Psoas muscle (tissue), 8 donors: ENCODE data around the gene LRRC34. TPM values are rescaled to one million over a fixed set of nuclear protein-coding genes. Genes with fewer than 3 reads are reported as not detected.

Experiments
- ATAC-seq, 4 donors: fragments of 200-7000 bp; cut with Tn5 transposase; one replicate each; pipeline ENCODE4 v1.9.1; 2020; ENCODE audit warnings: moderate library complexity in 3 of 4, mild to moderate bottlenecking in 2 of 4
- DNase-seq, 2 donors: peaks; one replicate each; pipeline ENCODE4 v3.0.0-alpha.2; 2020
- H3K27ac ChIP-seq: fragments of 200-600 bp; one replicate; pipeline ENCODE4 v1.8.0; 2022
- H3K27me3 ChIP-seq, 3 donors: fragments of 200-600 bp in 1 of 3; one replicate each; pipeline versions ENCODE4 v1.6.1 to v1.8.0; 2013 to 2022; ENCODE audit warnings: low read length in 2 of 3, mild to moderate bottlenecking in 2 of 3, moderate library complexity in 1 of 3; ENCODE audit not compliant: insufficient read depth in 3 of 3
- H3K36me3 ChIP-seq, 2 donors: fragments of 200-600 bp in 1 of 2; one replicate each; pipeline versions ENCODE4 v1.6.1 to v1.8.0; 2013 to 2022; ENCODE audit warnings: low read depth in 1 of 2, mild to moderate bottlenecking in 1 of 2, moderate library complexity in 1 of 2; ENCODE audit not compliant: insufficient read depth in 1 of 2
- H3K4me1 ChIP-seq: fragments of 200-600 bp; one replicate; pipeline ENCODE4 v1.8.0; 2022
- H3K4me3 ChIP-seq: fragments of 200-600 bp; one replicate; pipeline ENCODE4 v1.8.0; 2022; ENCODE audit warnings: mild to moderate bottlenecking
- H3K9me3 ChIP-seq: fragments of 200-600 bp; one replicate; pipeline ENCODE4 v1.8.0; 2022
- WGBS, 3 donors: extraction: QIAGEN DNeasy Blood & Tissue Kit; methylation state at CpG; one replicate each; pipeline versions ENCODE4 v1.1.6 to v1.1.7; 2013; 5-methylcytosine and 5-hydroxymethylcytosine counted together
- intact Hi-C, 2 donors: fragments of 100-400 bp; cut with DNase I; formaldehyde crosslinking; loops; one replicate each; pipeline versions ENCODE4 v1.11.0 to v1.14.2; 2022
- polyA plus RNA-seq, 3 donors: library from polyadenylated mRNA; stranded (reverse); fragments of 200-250 nt; gene quantifications; one replicate each; pipeline ENCODE4 v1.2.3, GENCODE V29; 2013
- total RNA-seq, 4 donors: library from RNA; stranded (reverse); fragmentation: NEBNext Ultra II Directional in 2 of 4; extraction: Animal tissue kit (Norgen Biotek cat#: 25700) in 2 of 4; gene quantifications; one replicate each; pipeline versions ENCODE4 v1.2.1 to v1.2.4, GENCODE V29; 2021 to 2023
- TF ChIP-seq, protein P1 (sequence below): fragments of 200-600 bp; IDR thresholded peaks from one replicate; pipeline ENCODE4 v1.8.0; 2022; ENCODE audit warnings: antibody characterized with exemption
- donor health status: healthy with polysubstance abuse.
- donor health status: DM: no; HTN: no; CAD: no; lungs with moderate emphysema.
- donor health status: Bipolar disorder and iron deficiency.
- donor health status: healthy.
- donor health status: DM: yes; HTN: yes; CAD: no.
- donor health status: DM: no; HTN: no; CAD: no.
- donor health status: DM: no; HTN: no; CAD: no.
- donor health status: DM: yes; HTN: yes; CAD: no.

The LRRC34 gene
- total and polyA plus RNA-seq, 7 donors: 0.23 to 1.7 (median 0.40) TPM

DNA sequence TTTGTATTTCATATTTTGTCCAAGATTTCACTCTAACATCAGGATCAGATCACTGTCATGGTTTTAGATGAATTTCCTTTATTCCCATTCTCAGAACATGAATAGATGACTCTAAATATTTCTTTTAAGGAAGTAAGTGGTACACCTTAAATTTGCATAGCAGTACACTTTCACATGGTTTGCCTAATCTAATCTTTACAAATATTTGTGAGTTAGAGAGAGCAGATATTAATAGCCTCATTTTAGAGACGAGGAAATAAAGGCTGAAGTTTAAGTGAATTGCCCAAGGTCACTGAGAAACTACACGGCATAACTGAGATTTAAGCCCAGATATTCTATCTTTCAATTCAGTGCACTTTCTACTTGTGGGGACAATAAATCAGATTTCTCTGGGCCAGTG lies 62.0 kb downstream of the LRRC34 start:
- intact Hi-C loops: no loop called here
- Histone ChIP-seq H3K4me1 (no peaks in the 10 kb centered on the region), H3K27ac (no peak overlapping the region), H3K9me3 (no peaks in the 10 kb centered on the region), H3K36me3 (no peaks in the 10 kb centered on the region), H3K4me3 (no peak overlapping the region), H3K27me3 (peaks cover 3 to 57% (median 7%) of the 10 kb centered on the region in 3 donors)
- DNase-seq (no peak), ATAC-seq (no peak)
- WGBS, 3 donors: 51 to 60% (median 59%) methylated on average over 2 of the region's 2 CpGs
- TF ChIP-seq, protein P1, sequence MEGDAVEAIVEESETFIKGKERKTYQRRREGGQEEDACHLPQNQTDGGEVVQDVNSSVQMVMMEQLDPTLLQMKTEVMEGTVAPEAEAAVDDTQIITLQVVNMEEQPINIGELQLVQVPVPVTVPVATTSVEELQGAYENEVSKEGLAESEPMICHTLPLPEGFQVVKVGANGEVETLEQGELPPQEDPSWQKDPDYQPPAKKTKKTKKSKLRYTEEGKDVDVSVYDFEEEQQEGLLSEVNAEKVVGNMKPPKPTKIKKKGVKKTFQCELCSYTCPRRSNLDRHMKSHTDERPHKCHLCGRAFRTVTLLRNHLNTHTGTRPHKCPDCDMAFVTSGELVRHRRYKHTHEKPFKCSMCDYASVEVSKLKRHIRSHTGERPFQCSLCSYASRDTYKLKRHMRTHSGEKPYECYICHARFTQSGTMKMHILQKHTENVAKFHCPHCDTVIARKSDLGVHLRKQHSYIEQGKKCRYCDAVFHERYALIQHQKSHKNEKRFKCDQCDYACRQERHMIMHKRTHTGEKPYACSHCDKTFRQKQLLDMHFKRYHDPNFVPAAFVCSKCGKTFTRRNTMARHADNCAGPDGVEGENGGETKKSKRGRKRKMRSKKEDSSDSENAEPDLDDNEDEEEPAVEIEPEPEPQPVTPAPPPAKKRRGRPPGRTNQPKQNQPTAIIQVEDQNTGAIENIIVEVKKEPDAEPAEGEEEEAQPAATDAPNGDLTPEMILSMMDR: no peak

DNA sequence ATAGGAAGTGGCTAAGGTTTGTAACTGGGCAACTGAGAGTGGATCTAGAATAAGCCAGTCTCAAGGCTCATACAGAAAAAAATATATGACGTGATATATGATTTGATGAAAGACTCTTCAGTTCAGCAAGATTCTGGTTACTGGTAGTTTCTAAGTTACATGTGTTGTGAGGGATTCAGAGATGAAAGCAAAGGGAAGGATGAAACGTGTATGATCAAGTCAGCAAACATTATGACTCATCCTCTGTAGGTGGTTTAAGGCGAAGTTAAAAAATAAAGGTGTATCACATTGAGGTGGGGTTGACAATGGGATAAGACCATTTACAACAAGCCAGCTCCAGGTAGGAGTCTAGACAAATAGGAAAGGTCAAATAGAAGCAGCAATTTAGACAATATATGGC lies 64.0 kb downstream of the LRRC34 start:
- WGBS, 3 donors: 77 to 84% (median 81%) methylated on average over 3 of the region's 3 CpGs
- TF ChIP-seq, protein P1: no peak
- no peak overlapping the region for H3K4me3 ChIP-seq
- H3K4me1 ChIP-seq: no peaks in the 10 kb centered on the region
- DNase-seq (no peak), ATAC-seq (no peak)
- no peaks in the 10 kb centered on the region for H3K36me3 ChIP-seq
- intact Hi-C loops: loop anchor here (5.0 to 10.0 kb wide), 3 partner anchors 601 to 884 kb away; no protein-coding TSS in a partner anchor
- H3K27ac ChIP-seq: no peak overlapping the region
- peaks cover 3 to 47% (median 3%) of the 10 kb centered on the region in 3 donors for H3K27me3 ChIP-seq
- H3K9me3 ChIP-seq: no peaks in the 10 kb centered on the region

DNA sequence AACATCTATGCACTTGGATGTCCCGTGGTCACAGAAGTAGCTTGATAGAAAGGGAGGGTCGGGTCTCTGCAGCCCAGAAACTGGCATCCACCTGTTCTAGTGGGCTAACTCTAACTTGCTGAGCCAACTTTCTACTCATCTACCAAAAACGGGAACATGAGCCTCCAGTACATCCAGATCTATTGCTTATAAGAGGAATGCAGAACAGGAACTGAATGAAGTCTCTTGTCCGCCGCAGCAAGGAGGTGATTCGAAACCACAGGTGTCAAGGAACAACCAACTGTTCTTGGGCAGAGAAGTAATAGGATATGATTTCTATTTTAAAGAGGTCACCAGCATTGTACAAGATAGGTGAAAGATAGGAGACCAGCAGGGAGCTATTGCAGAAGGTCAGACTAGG lies 65.8 kb downstream of the LRRC34 start:
- TF ChIP-seq, protein P1: no peak
- intact Hi-C loops: loop anchor here (5.0 to 10.0 kb wide), 3 partner anchors 600 to 882 kb away; no protein-coding TSS in a partner anchor
- no peak overlapping the region for H3K27ac ChIP-seq
- H3K27me3 ChIP-seq: peaks cover 0 to 44% (median 3%) of the 10 kb centered on the region in 3 donors
- 33 to 45% (median 44%) methylated on average over 6 of the region's 6 CpGs for WGBS, 3 donors
- H3K4me1 ChIP-seq: no peaks in the 10 kb centered on the region
- DNase-seq: no peak
- no peaks in the 10 kb centered on the region for H3K9me3 ChIP-seq
- no peak for ATAC-seq
- no peaks in the 10 kb centered on the region for H3K36me3 ChIP-seq
- no peak overlapping the region for H3K4me3 ChIP-seq

- Histone ChIP-seq H3K9me3 (no peaks in the 10 kb centered on the region), H3K4me1 (no peaks in the 10 kb centered on the region), H3K27me3 (peaks cover 0 to 21% (median 3%) of the 10 kb centered on the region in 3 donors), H3K4me3 (no peak overlapping the region), H3K36me3 (no peaks in the 10 kb centered on the region), H3K27ac (no peak overlapping the region)
- TF ChIP-seq, protein P1: peak; percentile 44
- peak in 1 of 4 donors; percentile 57 for ATAC-seq
- DNase-seq: no peak
- intact Hi-C loops: loop anchor here (5.0 to 10.0 kb wide), 4 partner anchors 597 to 880 kb away; no protein-coding TSS in a partner anchor
- 0 to 48% (median 0%) methylated on average over 1 of the region's 1 CpG for WGBS, 3 donors
Measured at GRCh38 chr3:169744366-169745054, 68.2 kb downstream of the LRRC34 start.

Other genes with a start within 250 kb of the LRRC34 start
- gene MECOM, start 149.2 kb downstream of the LRRC34 start, total RNA-seq: 10 to 100 TPM in 1 of 4 donors, 1 to 10 TPM in 3; 6.6 to 11.5 (median 8.1) TPM
- 1 to 10 TPM; 2.5 to 2.7 (median 2.6) TPM for gene MECOM, start 149.2 kb downstream of the LRRC34 start, polyA plus RNA-seq
- gene TERC, start 47.8 kb downstream of the LRRC34 start, total RNA-seq: 1 to 10 TPM in 2 of 4 donors, under 1 TPM in 1, not detected in 1; 0.75 to 4.8 (median 1.5) TPM
- gene TERC, start 47.8 kb downstream of the LRRC34 start, polyA plus RNA-seq: under 1 TPM in 2 of 3 donors, not detected in 1; 0.23 to 0.31 TPM
- gene ACTRT3, start 43.3 kb downstream of the LRRC34 start, total RNA-seq: under 1 TPM; 0.74 to 0.81 (median 0.74) TPM
- gene ACTRT3, start 43.3 kb downstream of the LRRC34 start, polyA plus RNA-seq: 1 to 10 TPM in 2 of 3 donors, under 1 TPM in 1; 0.63 to 3.0 (median 1.5) TPM
- gene MYNN, start 39.5 kb downstream of the LRRC34 start, total RNA-seq: 10 to 100 TPM; 13.5 to 16.8 (median 15.8) TPM
- 10 to 100 TPM; 10.1 to 16.8 (median 10.5) TPM for gene MYNN, start 39.5 kb downstream of the LRRC34 start, polyA plus RNA-seq
- gene LRRIQ4, start within 50 bp of the LRRC34 start, total RNA-seq: not detected
- gene LRRIQ4, start within 50 bp of the LRRC34 start, polyA plus RNA-seq: under 1 TPM in 1 of 3 donors, not detected in 2; 0.01 TPM
- not detected for gene LRRC31, start 57.0 kb upstream of the LRRC34 start, total RNA-seq
- gene LRRC31, start 57.0 kb upstream of the LRRC34 start, polyA plus RNA-seq: under 1 TPM in 1 of 3 donors, not detected in 2; 0.01 TPM
- not detected for gene SAMD7, start 98.7 kb upstream of the LRRC34 start, total RNA-seq
- gene SAMD7, start 98.7 kb upstream of the LRRC34 start, polyA plus RNA-seq: not detected
- gene SEC62, start 153.9 kb upstream of the LRRC34 start, total RNA-seq: 10 to 100 TPM; 61.5 to 78.2 (median 71.5) TPM
- gene SEC62, start 153.9 kb upstream of the LRRC34 start, polyA plus RNA-seq: 10 to 100 TPM; 38.1 to 70.2 (median 61.7) TPM
- gene GPR160, start 225.1 kb upstream of the LRRC34 start, total RNA-seq: 1 to 10 TPM in 1 of 4 donors, under 1 TPM in 3; 0.42 to 1.1 (median 0.87) TPM
- gene GPR160, start 225.1 kb upstream of the LRRC34 start, polyA plus RNA-seq: 1 to 10 TPM in 1 of 3 donors, under 1 TPM in 2; 0.52 to 1.2 (median 0.64) TPM